Endothelial cell of umbilical vein (primary cell): ENCODE data around the gene VWA1. TPM values are rescaled to one million over a fixed set of nuclear protein-coding genes. Genes with fewer than 3 reads are reported as not detected.

Experiments used
- BruUV-seq: library from RNA; stranded (reverse); fragments of 400-500 nt; replicated peaks from 2 replicates; lab custom pipeline; 2021; lab: Mats Ljungman, UMichigan
- CTCF ChIA-PET: fragments of 300-600, 350-600 bp; sonication (Branson Sonifier 250); formaldehyde crosslinking; loops from one replicate; lab custom pipeline; 2021; ENCODE audit warnings: antibody characterized with exemption, inconsistent platforms; lab: Charles Lee
- POLR2A ChIA-PET: fragments of 300-600, 350-600 bp; sonication (Branson Sonifier 250); formaldehyde crosslinking; loops from one replicate; lab custom pipeline; 2021; ENCODE audit warnings: antibody characterized with exemption, inconsistent platforms; lab: Charles Lee
- DNase-seq: peaks from one replicate; pipeline ENCODE4 v3.0.0-alpha.2; 2011; ENCODE audit warnings: low read depth, low spot score
- FAIRE-seq: peaks from 2 replicates; lab custom pipeline; 2011; peaks lifted over from hg19 to GRCh38; lab: Jason Lieb, UNC
- H2AFZ ChIP-seq: 2 replicates; pipeline ENCODE4 v1.6.0; 2012; ENCODE audit warnings: low read depth, low read length, control low read depth, inconsistent platforms
- H3K27ac ChIP-seq: 2 replicates; pipeline ENCODE4 v1.5.1; 2011; ENCODE audit warnings: low read depth, mild to moderate bottlenecking, control low read depth, low read length, moderate library complexity; ENCODE audit not compliant: insufficient read depth
- H3K27me3 ChIP-seq, 2 experiments: 2 replicates each; pipeline versions ENCODE4 v1.6.0 to v1.6.1; 2011; ENCODE audit warnings: low read length in 2 of 2, mixed read lengths in 1 of 2; ENCODE audit not compliant: control insufficient read depth in 2 of 2, insufficient read depth in 2 of 2
- H3K36me3 ChIP-seq, 2 experiments: 2 replicates in 1 of 2; 3 replicates in 1 of 2; pipeline ENCODE4 v1.5.1; 2011; ENCODE audit warnings: low read length in 2 of 2, mild to moderate bottlenecking in 1 of 2, moderate library complexity in 1 of 2; ENCODE audit not compliant: control insufficient read depth in 2 of 2, insufficient read depth in 2 of 2; ENCODE audit errors: extremely low read depth in 1 of 2
- H3K4me1 ChIP-seq: 3 replicates; pipeline ENCODE4 v1.5.1; 2011; ENCODE audit warnings: mild to moderate bottlenecking, low read length; ENCODE audit not compliant: control insufficient read depth, insufficient read depth; ENCODE audit errors: extremely low read depth
- H3K4me2 ChIP-seq: 2 replicates; pipeline ENCODE4 v1.6.1; 2011; ENCODE audit warnings: low read length, control low read depth, mixed read lengths; ENCODE audit not compliant: insufficient read depth
- H3K4me3 ChIP-seq, 3 experiments: fragments of 200-600 bp in 1 of 3; sonication (generic), shearing (Covaris generic) in 1 of 3; replicated peaks in 1 of 3; 2 replicates each; pipeline ENCODE4 v1.5.1; 2011 to 2016; ENCODE audit warnings: control low read depth in 3 of 3, low read length in 3 of 3, mild to moderate bottlenecking in 2 of 3, inconsistent platforms in 1 of 3, low read depth in 1 of 3, moderate library complexity in 1 of 3; ENCODE audit not compliant: insufficient read depth in 1 of 3
- H3K79me2 ChIP-seq: 2 replicates; pipeline ENCODE4 v1.6.0; 2012; ENCODE audit warnings: low read length, inconsistent platforms; ENCODE audit not compliant: control insufficient read depth, insufficient read depth
- H3K9ac ChIP-seq: replicated peaks from 2 replicates; pipeline ENCODE3; 2011; ENCODE audit warnings: low read length, control low read depth; ENCODE audit not compliant: insufficient read depth; ENCODE audit errors: extremely low read depth
- H3K9me1 ChIP-seq: replicated peaks from 3 replicates; pipeline ENCODE4 v1.6.0; 2011; ENCODE audit warnings: mild to moderate bottlenecking, low read length; ENCODE audit not compliant: control insufficient read depth, insufficient read depth; ENCODE audit errors: extremely low read depth
- H3K9me3 ChIP-seq: replicated peaks from 2 replicates; pipeline ENCODE4 v1.5.1; 2012; ENCODE audit warnings: low read length, inconsistent platforms; ENCODE audit not compliant: control insufficient read depth, insufficient read depth
- H4K20me1 ChIP-seq: replicated peaks from 2 replicates; pipeline ENCODE3; 2011; ENCODE audit warnings: mild to moderate bottlenecking, low read length; ENCODE audit not compliant: control insufficient read depth, insufficient read depth; ENCODE audit errors: extremely low read depth
- CTCF ChIP-seq, 2 donors: IDR thresholded peaks; 1 replicate in 1 of 2; 2 replicates in 1 of 2; pipeline ENCODE4 v1.5.1; 2011; ENCODE audit warnings: low read length in 2 of 2, mild to moderate bottlenecking in 2 of 2, moderate library complexity in 2 of 2, control low read depth in 1 of 2, inconsistent platforms in 1 of 2, low read depth in 1 of 2; ENCODE audit not compliant: insufficient read depth in 1 of 2; ENCODE audit errors: extremely low read depth in 1 of 2
- EZH2 ChIP-seq: IDR thresholded peaks from 2 replicates; pipeline ENCODE4 v1.6.1; 2012; ENCODE audit warnings: borderline replicate concordance, low read depth, mild to moderate bottlenecking, moderate library complexity, low read length, inconsistent platforms; ENCODE audit not compliant: severe bottlenecking
- FOS ChIP-seq: IDR thresholded peaks from 2 replicates; pipeline ENCODE4 v1.6.1; 2011; ENCODE audit warnings: mild to moderate bottlenecking, low read length, moderate library complexity, borderline replicate concordance; ENCODE audit not compliant: insufficient read depth
- GATA2 ChIP-seq: IDR thresholded peaks from 2 replicates; pipeline ENCODE4 v1.7.0; 2011; ENCODE audit warnings: low read depth, mild to moderate bottlenecking, moderate library complexity, mixed read lengths, low read length; ENCODE audit not compliant: insufficient read length, insufficient read depth
- JUN ChIP-seq: IDR thresholded peaks from 2 replicates; pipeline ENCODE4 v1.6.1; 2011; ENCODE audit warnings: borderline replicate concordance, low read depth; ENCODE audit not compliant: insufficient read length, insufficient read depth
- MAX ChIP-seq: IDR thresholded peaks from 2 replicates; pipeline ENCODE4 v1.6.1; 2011; ENCODE audit not compliant: insufficient read depth, insufficient read length
- MYC ChIP-seq: IDR thresholded peaks from one replicate; pipeline ENCODE4 v1.6.1; 2011; ENCODE audit warnings: mild to moderate bottlenecking, low read depth, low read length
- POLR2A ChIP-seq: IDR thresholded peaks from 2 replicates; pipeline ENCODE4 v1.6.1; 2012; ENCODE audit warnings: low read depth, mild to moderate bottlenecking, control low read depth, low read length
- POLR2AphosphoS5 ChIP-seq: IDR thresholded peaks from 2 replicates; pipeline ENCODE4 v1.6.1; 2012; ENCODE audit warnings: low read depth, mild to moderate bottlenecking, control low read depth, low read length, moderate library complexity; ENCODE audit not compliant: insufficient read depth
- dilution Hi-C: fragments of 300-500 bp; cut with MboI; formaldehyde crosslinking; loops from one replicate; pipeline ENCODE4 v1.15.0; 2019; ENCODE audit warnings: low sequenced_read_pairs; ENCODE audit not compliant: extremely low pct_ligation_motif_present
- intact Hi-C: fragments of 100-400 bp; cut with micrococcal nuclease; formaldehyde crosslinking; loops from one replicate; pipeline ENCODE4 v1.10.0; 2022
- polyA plus RNA-seq, 4 experiments: library from polyadenylated mRNA; depleted of rRNA in 3 of 4; stranded (reverse) in 3 of 4; unstranded in 1 of 4; fragments of >200 nt; gene quantifications; 2 replicates each; pipeline versions ENCODE4 v1.2.1 to v1.2.3, GENCODE V29; 2011 to 2012; ENCODE audit warnings: missing spikeins in 1 of 4
- total RNA-seq: library from RNA; stranded (reverse); gene quantifications from 2 replicates; pipeline ENCODE4 v1.2.3, GENCODE V29; 2021

Gene VWA1
- total and polyA plus RNA-seq, 2 donors (not counting 3 experiments of a cell fraction or from before 2014, with no cell fraction given) = 2.0 to 6.1 TPM

- Histone ChIP-seq H3K9me3 (no peaks in the 10 kb centered on the region), H3K4me2 (no peak overlapping the region), H3K27ac (no peak overlapping the region), H3K36me3 (no peaks in the 10 kb centered on the region), H3K79me2 (no peaks in the 10 kb centered on the region), H4K20me1 (no peaks in the 10 kb centered on the region), H3K4me1 (peaks cover 8% of the 10 kb centered on the region), H2AFZ (no peak overlapping the region), H3K9me1 (no peaks in the 10 kb centered on the region), H3K27me3 (no peaks in the 10 kb centered on the region), H3K4me3 (no peak overlapping the region), H3K9ac (no peak overlapping the region)
- TF ChIP-seq POLR2AphosphoS5 = no peak
- TF ChIP-seq EZH2 = no peak
- TF ChIP-seq FOS = no peak
- no peak for TF ChIP-seq POLR2A
- TF ChIP-seq MAX = no peak
- TF ChIP-seq JUN = no peak
- no peak for TF ChIP-seq MYC
- no peak for TF ChIP-seq CTCF (IDR thresholded peaks at IDR 0.05; ENCODE audit: extremely low read depth in 1 of 2, insufficient read depth in 1 of 2, low read depth in 1 of 2, low read length in 2 of 2)
- TF ChIP-seq GATA2 = no peak
- intact Hi-C loops (no loop called here), dilution Hi-C loops (no loop called here)
- POLR2A ChIA-PET = no interaction called here
- CTCF ChIA-PET = interaction anchor here (1.6 to 4.4 kb wide), 3 partner anchors 9 to 40 kb away, joined by 7 to 31 read pairs (median 23); partner anchors contain the start of gene CCNL2
- DNase-seq = no peak
- FAIRE-seq = no peak
- BruUV-seq = no TSS peak
Measured at GRCh38 chr1:1438531-1439381, 3.3 kb downstream of the VWA1 start.
